Stimulated activated CD4-positive, alpha-beta T cell treated with anti-CD3 and anti-CD28 coated beads, Interleukin-1b, Interleukin-23, amount 100 ng/mL, for 24 hours (primary cell): ENCODE results near the gene PPP3CA.
"Not testable (repeated sequence)": the region's sequence is repeated elsewhere in the genome, so short reads cannot be mapped to it uniquely, and the experiment has no call there.

Source experiments
- DNase-seq, 4 experiments: peaks; one replicate each; pipeline ENCODE4 v3.0.0-alpha.2; 2020; ENCODE audit warnings: low read depth in 4 of 4, low spot score in 1 of 4

Gene PPP3CA

DNA sequence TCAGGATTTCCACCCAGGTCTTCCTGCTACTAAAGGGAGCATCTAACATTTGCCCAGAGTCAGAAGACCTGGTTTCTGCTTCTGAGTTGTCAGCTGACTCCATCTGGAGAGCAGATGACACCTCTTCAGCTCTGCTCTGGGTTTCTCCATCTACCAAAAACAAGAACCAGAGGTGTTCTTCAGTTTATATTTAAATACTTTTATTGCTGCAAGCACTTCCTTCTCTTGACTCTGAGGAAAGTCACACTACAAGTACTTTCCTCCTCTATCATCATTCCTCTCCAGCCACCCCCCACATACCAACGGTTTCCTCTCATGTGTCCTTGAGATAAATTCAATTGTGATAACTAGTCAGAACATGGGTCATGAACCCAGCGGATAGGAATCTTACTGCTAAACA lies 88.4 kb downstream of the PPP3CA start:
- DNase-seq = no peak

DNA sequence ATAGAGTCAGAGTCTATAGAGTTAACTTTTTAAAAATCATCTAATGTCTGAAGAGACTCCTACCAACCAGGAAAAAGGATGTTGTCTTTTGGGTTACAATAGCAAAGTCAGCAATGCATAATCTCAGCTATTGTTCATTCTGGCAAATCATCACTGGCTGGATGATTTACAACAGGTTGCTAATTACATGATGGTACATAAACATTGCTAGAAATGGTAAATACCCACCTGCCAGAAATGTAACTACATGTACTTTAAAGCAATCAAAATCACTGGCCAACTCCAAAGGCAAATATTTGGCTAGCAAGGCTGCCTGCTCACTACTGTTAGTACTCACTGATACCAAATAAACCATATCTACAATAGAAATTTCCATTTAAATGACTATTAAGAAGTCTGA lies 91.1 kb downstream of the PPP3CA start:
- DNase-seq = no peak

DNA sequence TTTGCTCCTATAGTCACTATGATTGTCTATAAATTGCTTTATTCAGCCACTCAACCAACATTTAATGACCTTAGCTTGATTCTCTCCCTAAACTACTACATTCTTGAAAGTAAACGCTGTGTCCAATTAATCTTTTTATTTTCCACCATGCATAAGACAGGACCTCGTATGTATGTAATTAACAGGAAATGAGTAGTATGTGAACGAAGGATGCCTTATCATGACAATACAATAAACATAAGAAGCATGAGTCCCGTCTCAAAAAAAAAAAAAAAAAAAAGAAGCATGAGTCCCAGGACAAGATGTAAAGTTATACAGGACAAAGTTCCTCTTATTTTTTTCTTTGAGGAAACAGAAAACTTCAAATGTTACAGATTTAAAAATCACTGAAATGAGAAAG lies 92.5 kb downstream of the PPP3CA start:
- no peak for DNase-seq

DNA sequence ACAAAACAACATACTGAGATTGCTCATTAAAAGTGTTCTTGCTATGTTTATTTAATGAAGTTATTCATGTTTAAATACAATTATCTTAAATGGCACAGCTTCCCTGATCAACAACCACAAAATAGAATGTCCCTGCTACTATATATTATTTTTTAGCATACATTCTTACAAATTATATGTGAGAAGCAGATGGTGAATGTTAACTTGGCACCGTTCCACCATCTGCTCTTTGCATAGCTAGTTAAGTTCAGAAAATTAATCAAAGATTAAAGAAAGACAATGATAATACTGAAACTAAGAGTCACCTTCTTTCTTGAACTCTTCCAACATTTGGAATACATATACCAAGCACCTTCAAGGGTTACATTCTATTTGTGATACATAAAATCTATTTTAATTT lies 94.2 kb downstream of the PPP3CA start:
- DNase-seq = no peak

DNA sequence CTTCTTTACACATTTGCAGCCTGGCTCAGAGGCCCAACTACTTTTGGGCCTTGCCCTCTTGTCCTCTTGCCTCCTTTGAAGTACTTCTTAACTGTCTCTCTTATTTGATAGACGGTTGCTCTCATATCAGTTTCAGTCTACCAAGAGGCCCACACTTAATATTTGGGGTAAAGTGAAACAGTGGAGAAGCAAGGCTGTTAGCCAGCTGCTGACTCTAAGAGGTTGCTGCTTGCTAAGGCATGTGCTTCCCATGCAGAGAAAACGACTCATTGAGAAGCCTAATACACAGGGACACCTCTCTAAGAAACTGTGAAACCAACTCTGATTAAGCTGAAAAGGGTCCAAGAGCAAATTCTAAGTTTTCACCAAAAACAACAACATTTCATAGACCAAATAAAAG lies 94.6 kb downstream of the PPP3CA start:
- DNase-seq = no peak

DNA sequence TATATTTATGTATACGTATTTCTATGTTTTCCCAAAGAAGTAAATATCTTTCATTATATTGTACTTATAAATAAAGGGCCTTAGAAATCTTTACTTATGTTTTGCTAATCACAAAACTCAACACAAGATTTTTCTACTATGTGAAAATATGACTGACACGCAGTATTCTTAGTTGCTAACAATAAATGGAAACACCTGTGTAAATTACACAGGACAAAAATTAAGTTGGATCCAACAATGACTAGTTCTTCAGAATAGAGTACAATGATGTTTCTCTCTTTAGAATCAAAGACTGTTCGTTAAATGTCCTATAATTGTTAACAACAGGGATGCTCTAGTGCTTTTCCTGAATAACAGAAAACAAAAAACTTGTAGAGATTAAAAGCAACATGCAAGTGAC lies 96.1 kb downstream of the PPP3CA start:
- DNase-seq = no peak

DNA sequence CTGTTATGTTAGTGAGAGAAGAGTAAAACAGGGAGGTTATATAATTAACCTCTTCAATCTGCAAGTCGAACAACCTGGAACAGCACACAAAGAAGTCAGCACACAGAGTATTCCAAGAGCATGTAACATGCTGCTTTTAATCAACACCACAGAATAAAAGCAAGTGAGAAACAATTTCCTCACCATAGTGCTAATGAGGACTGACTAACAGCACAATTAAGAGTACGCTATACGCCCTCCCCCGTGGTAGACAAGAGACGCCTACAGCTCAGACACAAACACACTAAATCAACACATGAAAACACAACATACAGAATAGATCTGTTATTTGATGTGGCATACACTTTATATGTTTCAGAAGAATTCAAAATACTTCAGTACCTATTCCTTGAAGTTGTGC lies 103.0 kb downstream of the PPP3CA start:
- no peak for DNase-seq

DNA sequence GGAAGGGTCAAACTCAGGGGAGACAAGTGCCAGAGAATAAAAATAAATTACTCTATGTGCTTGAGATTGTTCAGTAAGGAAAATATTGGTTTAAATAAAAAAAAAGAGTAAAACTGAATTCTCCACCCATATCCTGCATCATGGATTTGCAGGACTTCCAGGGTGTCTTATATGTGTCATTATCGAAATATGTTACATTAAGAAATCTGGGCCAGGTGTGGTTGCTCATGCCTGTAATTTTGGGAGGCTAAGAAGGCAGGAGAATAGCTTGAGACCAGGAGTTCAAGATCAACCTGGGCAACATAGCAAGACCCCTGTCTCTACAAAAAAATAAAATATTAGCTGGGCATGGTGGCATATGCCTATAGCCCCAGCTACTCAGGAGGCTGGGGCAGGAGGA lies 104.9 kb downstream of the PPP3CA start:
- no peak for DNase-seq

DNA sequence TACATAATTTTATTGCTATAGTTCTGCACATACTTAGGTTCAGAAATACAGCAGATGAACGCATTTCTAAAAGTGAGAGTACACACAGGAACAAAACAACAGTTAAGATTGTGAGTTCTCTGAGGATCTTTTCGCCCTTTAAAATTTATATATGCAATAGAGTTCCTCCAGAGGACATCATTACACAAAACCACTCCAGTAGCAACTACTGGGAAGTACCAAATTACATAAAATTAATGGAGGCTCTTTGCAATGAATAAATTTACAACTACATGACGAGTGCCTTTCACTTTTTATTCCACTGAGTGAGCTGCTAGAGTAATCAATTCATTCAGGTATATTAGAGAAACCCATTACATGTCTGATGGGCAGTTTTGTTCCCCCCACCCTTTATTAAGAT lies 107.2 kb downstream of the PPP3CA start:
- DNase-seq = no peak

DNA sequence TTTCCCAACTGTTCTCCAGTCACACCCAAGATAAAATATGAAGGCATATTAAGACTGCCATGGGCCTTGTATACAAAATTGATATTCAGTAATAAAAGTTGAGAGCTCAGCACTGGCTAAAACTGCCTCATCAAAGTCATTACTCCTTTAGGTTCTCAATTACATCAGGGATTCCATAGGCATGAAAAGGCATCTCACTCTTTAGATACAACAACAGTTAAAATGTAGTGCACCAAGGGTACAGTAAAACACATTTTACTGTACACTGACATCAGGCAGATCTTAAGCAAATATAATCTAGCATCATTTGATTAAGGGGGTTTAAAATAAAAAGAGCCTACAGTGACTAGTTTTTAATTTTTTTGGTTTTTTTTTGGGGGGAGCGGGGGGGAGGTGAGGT lies 107.7 kb downstream of the PPP3CA start:
- no peak for DNase-seq

DNA sequence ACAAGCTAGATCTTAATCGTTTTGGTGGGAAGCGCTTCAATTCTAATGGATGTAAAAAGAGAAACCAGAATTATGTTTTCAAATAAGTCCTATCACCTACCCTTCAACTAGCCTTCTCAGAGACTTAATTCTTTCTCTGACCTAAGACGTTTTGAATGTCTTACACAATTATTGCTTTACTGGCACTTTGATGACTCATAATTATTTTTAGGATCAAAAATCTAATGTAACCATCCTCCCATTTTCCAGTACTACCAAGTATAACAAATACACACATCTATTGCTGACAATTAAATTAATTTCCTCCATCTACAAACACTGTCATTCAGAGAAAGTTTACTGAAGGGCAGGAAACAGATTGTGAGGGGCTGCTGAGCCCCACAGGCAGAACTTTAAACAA lies 108.6 kb downstream of the PPP3CA start:
- DNase-seq = no peak

DNA sequence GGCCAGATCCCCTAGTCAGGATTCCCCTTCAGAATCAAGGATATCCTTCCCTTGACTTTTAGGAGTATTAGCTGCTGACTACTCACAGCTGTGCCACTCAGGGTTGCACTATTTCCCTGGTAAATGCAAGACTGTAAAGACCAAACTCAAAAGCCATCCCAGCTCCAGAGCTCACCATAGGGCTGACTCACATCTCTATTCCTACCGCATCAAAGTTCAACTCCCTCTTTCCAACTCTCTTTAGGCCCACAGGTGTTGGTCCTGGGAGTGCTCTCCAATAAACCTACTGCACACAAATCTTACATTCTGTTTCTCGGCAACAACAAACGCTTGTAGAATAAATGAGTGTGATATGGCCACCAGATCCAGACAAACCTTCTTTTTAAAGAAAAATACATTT lies 109.6 kb downstream of the PPP3CA start:
- DNase-seq = no peak

DNA sequence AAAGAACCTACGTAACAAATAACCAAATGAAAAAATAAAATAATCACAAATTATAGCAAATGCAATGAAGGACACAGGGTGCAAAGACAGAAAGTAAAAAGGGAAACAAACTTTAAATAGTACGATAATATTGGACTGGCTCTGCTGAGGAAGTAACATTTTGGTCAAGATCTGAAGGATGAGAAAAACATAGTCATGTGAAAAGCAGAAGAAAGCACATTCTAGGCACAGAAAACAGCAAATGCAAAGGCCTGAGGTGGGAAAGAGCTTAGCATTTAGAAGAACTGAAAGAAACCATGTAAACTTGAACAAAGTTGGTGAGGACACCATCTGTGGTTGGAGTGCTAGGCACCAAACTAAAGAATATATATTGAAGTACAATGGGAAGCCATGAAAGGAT lies 111.2 kb downstream of the PPP3CA start:
- DNase-seq = no peak

DNA sequence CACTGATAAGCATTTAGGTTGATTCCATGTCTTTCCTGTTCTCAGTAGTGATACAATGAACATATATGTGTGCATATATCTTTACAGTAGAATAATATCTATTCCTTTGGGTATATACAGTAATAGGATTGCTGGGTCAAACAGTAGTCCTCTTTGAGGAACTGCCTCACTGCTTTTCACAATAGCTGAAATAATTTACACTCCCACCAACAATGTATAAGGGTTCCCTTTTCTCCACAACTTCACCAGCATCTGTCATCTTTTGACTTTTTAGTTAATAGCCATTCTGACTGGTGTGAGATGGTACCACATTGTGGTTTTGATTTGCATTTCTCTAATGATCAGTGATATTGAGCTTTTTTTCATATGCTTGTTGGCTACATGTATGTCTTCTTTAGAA lies 113.2 kb downstream of the PPP3CA start:
- not testable (repeated sequence) for DNase-seq

DNA sequence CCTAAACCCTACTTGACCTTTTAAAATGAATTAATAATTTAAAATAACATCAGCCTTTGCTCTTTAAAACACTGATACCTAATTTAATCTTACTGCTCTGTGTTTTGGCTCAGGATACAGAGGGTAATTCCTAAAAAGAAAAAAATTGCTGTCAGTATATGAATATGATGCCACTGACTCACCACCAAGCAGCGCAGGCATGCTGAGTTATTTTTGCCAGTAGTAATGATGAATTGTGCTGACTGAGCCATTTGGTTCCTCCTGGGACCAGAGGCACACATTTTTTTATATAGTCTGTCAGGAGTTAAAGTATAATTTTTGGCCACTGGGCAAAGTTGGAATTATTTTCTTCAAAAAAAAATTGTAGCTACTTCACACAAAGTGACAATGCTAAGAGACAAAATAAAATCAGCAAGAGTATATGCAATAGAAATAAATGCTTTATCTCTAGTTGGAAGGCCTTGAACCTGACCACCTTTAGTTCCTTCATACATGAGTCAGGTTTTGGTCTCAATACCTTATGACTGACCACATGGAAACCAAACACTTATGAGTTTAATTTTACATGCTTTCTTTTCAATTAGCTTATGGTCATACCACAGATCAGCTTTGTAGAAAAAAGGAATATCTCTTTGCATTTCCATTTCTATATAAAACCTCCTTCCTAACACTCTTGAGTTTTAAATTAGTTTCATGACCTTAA lies 115.1 kb downstream of the PPP3CA start:
- peak in 2 of 4 experiments; percentile 4 to 25 for DNase-seq

DNA sequence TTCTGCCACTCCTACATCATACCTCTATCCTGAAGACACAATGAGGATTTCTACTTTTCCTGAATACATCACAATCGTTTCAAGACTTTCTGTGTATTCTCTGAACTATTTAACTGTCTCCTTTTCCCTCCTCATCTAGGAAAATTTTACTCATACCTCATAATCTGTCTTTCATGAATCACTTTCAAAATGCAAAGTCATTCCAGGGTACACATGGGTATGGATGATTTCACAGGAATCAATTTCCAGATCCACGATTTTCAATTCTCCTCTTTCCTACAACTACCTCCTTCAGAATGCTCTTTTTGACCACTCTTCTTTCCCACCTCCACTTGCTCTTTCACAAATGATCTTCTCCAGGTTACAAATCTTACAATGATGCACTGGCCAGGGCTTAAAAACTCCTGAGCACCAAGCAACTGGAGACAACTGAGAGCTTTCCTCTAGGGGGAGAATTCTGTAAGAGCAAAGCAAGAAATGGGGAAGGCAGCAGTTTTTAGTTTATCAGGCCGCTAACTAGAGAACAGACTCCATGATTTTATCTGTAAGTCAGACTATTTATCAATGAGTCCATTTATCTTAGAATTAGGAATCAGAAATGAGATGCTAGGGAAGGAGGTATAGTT lies 116.4 kb downstream of the PPP3CA start:
- DNase-seq = no peak

DNA sequence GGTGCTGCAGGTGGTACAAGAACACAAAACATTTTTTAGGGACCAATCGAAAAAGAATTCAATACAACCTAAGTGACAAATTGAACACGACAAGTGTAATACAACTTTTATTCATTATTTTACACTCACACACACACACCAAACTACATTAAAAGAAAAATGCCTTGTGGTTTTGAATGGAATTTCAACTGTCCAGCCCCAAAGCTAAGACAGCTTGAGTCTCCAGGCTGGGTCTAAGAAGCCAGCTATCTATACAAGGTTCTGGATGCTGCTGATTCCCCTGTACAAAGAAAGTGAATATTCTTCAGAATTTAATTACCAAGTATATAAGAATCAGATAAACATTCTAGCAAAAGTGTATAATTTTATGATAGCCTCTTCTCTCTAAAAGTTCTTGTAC lies 118.2 kb downstream of the PPP3CA start:
- DNase-seq = no peak

DNA sequence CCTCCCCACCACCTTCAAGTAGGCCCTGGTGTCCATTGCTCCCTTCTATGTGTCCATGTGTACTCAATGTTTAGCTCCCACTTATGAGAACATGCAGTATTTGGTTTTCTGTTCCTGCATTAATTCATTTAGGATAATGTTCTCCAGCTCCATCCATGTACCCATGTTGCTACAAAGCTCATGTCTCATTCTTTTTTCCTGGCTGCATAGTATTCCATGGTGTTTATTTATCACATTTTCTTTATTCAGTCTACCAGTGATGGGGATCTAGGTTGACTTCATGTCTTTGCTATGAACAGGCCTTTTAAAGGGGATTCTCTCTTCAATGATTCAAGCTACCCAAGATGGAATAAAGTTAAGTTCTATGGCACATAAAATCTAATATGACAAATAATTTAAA lies 119.6 kb downstream of the PPP3CA start:
- DNase-seq = no peak

DNA sequence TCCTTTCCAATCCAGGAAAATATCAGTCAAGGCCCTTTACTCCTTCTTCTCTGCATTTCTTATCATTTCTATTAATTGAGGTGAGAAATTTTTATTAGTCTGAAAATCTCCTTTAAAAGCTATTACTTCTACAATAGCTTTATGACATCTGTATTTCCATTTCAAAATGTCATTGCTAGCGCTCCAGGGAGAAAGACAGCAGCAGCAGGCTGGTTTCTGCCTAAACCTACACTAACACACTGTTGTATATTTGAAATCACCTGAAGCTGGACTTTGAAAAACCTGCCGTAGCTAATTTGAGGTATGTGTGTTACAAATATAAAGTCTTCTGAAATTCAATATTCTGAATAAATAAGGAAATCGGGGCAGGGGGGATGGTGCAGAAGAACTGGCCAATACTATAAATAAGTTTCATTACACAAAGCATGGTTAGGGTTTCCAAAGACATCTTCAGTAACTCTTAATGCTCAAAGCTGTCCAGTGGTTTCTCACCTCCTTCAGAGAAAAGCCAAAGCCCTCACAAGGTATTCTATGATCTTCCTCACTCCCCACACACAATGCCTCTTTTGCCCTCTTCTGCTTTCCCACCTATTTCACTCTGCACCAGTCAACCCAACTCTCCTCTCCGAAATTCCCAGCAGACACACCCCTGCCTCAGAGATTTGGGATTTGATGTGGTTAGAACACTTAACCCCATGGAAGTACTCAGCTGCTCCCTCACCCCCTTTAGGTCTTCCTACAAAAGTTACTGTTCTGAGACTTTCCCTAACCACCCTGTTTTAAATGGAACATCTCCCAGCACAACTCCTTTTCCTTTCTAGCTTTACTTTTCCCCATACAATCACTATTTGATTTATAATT lies 122.7 kb downstream of the PPP3CA start:
- no peak for DNase-seq

DNA sequence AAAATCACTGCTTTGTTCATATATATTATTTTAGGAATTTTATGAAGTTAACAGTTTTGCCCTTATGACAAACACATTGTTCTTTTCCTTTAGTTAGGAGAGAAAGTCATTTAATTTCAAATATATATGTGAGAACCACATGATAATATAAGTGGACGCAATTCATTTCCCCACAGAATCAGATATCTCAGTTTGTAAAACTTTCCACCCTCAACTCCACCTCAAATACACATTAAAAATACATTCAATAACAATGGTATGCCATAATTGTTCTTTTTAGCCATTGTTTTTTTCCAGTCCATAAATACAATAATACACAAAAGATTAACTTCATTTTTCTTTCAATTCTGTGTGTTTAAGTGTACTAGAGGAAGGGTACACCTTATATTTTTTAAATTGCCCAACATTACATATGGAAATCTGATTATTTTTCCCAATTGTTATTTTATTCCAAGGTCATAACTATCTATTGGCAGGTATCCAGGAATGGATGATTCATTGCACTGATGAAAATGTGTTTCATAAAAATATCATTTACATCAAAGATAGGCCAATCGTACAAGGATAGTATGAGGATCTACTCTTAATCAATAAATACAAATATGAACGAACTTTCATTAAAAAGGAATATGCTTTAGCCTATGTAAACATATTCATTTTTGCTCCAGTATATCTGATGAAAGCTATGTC lies 125.0 kb downstream of the PPP3CA start:
- DNase-seq = no peak

DNA sequence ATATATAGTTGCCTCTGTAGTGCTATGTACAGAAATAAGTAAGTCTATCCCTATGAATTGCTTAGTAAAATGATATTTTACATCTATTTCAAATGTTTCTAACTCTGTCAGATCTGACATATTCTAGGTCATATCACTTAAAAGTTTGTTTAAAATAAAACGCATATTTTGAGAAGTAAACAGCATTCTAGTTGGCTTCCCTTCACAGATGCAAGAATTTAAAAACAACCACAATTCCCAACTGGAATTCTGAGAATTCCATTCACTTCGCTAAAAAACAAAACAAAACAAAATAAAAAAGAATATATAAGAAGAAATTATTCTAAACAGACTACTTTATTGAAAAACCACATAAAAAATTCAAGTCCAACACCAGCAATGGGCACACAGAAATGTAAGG lies 126.0 kb downstream of the PPP3CA start:
- no peak for DNase-seq

DNA sequence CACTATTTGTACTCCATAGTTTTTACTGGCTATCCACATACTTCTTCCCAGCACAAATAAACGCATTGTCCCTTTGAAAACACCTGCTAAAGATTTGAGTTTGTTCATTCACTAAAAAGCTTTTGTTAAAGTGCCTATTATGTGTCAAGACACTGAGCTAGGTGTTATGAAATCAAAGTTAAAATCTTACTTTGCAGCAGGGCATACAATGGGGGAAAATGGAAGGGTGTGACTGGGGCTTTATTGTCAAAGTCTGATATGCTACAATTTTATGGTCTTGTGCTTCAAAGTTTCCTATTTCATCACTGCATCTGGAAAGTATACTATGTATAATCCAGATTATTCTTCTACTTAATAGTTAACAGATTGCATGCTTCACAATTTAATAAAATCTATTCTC lies 128.4 kb downstream of the PPP3CA start:
- no peak for DNase-seq
